Stimulated activated CD8-positive, alpha-beta memory T cell treated with anti-CD3 and anti-CD28 coated beads, Interleukin-12 subunit alpha, Interleukin-12 subunit beta, amount 100 ng/mL, for 24 hours (primary cell): ENCODE data around the gene NTSR1.

ENCODE experiments used
- DNase-seq: peaks from one replicate; pipeline ENCODE4 v3.0.0-alpha.2; 2020; ENCODE audit errors: extremely low read depth

The NTSR1 gene

DNA sequence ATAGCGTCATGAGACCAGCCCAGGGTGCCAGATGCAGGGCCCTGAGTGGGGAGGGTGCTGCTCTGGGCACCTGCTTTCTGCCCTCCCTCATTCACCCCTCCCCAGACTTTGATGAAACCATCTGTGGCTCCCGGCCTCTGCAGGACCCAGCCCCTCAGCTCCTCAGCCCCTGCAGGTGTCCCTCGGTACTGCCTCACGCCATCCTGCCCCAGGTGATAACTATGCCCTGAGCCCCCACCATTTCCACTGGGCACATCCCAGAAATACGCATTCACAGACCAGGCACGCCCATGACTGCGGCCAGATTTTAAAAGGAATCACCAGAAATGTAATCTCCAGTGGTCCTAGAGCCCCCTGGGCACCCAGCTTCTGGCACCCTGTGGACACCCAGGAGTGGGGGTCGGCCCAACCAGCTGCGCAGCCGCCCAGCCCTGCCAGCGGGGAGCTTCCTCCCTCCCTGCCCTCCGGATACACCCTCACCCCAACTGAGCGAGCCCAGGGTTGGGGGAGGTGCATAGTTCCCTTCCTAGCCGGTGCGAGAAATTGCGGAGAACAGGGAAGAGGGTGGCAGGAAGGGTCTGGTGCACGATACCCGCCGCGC is 615 bp upstream of the NTSR1 start:
- DNase-seq: no peak

DNA sequence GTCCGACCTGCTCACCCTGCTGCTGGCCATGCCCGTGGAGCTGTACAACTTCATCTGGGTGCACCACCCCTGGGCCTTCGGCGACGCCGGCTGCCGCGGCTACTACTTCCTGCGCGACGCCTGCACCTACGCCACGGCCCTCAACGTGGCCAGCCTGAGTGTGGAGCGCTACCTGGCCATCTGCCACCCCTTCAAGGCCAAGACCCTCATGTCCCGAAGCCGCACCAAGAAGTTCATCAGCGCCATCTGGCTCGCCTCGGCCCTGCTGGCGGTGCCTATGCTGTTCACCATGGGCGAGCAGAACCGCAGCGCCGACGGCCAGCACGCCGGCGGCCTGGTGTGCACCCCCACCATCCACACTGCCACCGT is 885 bp downstream of the NTSR1 start:
- no peak for DNase-seq

DNA sequence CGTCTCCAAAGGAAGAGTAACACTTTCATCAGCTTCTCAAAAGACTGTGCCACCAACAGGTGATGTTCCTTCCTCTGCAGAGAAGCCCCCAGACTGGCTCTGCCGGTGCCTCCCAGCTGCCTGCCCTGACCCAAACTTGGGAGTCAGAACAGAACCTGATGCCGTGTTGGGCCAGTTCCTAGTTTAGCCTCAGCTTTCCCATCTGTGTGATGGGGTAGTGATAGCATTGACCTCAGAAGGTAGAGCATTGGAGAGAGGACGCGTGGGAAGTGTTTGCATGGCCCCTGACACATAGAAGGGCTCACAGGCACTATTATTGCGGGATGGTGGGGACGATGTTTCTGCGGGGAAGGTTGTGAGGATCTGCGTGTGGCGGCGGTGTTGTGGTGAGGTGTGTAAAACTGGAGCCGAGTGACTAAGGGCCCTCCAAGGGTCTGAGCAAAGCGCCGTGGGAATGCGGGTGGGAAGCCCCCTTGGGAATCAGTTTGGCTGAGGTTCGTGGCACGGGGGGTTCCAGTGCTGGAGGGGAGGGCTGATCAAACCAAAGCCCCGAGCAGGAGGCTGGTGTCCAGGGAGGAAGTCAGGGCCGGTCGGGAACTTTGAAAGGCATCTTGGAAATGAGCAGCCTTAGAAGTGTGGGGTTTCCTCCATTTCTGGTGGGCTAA is 1.7 kb downstream of the NTSR1 start:
- DNase-seq: no peak

DNA sequence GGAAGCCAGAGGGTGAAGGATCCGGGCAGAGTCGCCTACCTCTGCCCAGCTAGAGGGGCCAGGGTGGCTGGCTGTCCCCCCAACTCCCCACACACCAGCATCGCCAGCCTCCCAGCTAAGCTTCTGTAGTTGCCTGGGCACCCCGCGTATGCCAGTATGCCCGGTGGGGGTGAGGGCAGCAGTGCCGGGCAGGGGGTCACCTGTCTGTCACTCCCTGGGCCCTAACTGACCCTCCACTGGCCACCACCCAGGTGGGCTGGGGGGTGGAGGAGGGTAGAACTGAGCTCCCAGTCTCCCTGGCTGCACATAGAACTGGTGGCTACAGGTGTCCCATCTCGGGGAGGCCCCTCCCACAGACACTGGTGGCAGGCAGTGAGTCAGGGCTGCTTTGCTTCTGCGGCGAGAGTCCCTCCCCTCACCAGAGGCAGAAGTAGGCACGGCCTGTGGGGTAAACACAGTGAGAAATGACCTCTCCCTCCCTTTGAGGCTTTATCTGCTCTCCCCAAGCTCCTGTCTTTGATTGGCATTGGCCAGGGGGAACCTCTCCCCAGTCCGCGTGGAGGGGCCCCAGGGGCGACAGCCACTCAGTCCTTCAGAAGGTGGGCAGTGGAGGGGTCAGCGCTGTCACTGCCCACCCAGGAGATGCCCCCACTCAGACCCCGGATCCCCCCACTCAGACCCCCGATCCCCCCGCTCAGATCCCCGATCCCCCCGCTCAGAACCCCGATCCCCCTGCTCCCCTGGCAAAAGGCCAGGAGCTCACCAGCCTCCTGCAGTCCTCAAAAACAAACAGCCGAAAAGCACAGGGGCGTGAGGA is 2.5 kb downstream of the NTSR1 start:
- no peak for DNase-seq

DNA sequence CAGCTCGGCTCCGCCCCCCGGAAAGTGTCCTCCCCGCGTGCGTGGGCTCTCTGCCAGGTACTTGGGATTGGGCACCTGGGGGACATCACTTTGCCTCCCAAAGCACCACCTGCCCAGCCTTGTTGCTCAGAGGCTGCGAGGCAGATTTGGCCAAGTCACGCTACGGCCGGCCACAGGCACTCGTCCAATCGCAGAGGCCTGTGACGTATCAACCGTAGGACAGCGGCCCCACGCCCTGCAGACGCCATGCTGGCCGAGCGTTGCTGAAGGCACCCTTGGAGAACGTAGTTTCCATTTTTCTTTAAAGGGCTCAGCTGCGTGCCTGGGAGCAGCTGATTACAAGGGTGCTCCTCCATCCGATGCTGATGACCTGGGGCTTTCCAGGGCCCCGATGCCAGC is 3.1 kb downstream of the NTSR1 start:
- DNase-seq: no peak

DNA sequence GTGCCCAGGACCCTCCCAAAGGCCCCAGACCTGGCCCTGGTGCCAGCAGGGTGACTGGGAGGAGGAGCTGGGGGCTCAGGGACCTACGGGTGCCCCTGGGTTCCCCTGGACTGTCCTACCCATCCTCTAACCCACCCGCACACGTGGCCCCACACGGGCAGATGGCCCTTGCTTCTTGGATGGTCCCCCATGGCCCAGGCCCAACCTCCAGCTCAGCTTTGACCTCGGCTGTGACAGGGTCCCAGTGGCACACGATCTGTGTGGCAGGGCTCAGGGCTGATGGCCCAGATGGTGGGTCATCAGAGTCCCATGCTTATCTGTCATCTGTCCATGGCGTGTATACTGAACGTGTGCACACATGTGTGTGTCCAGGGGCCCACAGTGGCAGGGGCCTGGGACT is 4.0 kb downstream of the NTSR1 start:
- no peak for DNase-seq

DNA sequence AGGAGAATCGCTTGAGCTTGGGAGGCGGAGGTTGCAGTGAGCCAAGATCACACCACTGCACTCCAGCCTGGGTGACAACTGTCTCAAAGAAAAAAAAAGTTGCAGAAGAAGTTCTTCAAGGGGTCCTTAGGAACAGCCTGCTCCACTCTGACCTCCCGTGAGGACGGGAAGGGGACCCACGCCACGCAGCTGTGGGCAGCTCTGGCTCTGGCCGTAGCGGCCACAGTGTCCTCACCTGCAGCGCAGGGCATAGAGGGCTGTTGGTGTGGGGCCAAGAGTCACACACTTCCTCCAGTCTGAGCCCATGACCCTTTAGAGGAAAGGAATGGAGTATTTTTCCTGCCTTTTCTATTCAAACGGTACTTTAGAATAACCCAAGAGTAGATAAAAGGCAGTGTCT is 5.4 kb downstream of the NTSR1 start:
- DNase-seq: no peak

DNA sequence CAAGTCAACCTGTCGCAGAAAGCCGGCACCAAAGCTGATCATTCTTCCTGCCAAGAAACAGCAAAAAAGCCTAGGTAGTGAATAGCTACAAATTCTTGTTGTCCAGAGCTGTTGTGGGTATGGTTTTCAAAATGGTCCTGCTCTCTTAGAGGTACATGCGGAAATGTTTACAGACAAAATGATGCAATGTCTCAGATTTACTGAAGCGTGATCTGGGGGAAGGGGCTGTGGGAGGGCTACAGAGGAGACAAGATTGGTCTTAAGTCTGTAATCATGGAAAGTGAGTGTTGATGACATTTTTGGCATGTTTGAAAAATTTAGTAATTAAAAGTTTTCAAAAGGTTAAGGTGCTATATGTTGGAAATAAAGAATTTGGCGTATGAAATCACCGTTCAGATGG is 6.2 kb downstream of the NTSR1 start:
- DNase-seq: no peak

DNA sequence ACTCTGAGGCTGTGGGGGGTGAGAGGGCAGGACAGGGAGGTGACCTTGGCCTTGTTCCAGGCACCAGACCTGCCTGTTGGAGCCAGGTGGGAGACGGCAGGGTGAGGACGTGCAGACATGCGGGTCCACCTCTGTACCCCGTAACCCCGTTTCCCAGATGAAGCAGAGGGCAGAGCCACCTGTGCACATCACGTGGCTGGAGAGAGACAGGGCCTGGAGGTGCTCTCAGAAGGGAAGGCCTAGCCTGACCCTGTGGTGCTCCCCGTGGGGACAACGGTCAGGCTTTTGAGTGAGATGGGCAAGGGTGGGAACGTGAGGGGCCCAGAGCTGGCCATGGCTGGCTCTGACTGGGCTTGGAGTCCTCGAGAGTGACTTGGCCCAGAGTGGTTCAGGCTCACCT is 6.6 kb downstream of the NTSR1 start:
- no peak for DNase-seq

DNA sequence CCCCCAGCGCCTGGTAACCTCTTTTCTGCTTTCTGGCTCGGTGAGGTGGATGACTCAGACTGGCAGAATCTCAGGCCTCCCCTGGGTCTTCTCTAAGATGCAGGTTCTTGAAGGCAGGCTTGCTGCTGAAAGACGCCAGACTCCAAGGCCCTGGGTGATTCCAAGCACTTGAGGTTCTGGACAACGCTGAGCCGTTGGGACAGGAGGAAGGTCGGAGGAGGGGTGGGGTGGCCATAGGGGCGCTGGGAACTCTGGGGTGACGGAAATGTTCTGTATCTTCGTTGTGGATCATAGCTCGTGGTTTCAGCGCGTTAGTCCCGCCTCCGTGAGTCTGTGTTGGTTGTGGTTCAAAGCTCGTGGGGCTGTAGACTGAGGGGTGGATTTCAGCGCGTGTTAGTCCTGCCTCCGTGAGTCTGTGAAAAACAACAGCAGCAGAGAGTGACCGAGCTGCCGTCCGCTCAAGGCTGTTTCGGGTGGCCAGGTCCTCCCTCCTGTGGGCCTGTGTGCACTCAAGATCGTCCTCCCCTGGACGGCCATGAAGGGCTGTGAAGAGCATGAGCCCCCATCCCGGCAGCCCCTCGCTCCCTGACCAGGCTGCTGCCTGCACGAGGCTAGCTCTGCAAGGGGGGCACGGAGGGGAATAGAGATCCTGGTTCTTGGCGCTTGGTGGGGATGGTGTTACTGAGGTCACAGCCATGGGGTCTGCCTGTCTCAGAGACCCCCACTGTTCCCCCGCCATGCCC is 7.7 kb downstream of the NTSR1 start:
- no peak for DNase-seq

DNA sequence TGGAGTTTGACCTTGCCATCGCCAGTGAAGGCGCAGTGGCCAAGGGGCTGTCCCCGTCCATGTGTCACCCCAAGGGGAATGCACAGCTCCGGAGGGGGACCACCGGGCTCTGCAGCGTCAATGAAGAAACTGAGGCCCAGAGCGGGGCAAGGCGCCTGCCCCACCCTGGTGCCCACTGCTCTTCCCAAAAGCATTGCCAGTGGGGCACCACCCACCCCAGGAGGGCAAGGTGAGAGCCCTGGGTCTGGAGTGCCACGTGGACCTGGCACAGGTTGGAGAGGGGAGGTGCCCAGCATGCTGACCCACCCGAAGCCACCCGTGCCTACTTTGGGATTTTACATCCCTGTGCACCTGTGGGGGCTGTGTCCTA is 8.3 kb downstream of the NTSR1 start:
- no peak for DNase-seq

DNA sequence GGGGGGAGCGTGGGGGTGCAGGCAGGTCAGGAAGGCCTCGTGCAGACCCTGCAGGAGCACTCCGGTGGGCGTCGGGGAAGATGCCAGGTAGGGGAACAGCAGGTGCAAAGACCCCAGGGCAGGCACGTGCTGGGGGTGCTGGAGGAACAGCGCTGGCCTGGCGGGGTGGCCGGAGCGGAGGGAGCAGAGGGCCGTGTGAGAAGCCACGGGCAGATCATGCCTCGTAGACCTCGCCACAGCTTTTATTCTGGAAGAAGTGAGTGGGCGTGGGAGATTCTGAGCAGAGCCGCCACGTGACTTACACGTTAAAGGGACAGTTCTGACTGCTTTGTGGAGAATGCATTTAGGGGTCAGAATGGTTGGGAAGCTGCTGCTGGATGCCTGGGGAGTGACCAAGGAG is 9.3 kb downstream of the NTSR1 start:
- no peak for DNase-seq

DNA sequence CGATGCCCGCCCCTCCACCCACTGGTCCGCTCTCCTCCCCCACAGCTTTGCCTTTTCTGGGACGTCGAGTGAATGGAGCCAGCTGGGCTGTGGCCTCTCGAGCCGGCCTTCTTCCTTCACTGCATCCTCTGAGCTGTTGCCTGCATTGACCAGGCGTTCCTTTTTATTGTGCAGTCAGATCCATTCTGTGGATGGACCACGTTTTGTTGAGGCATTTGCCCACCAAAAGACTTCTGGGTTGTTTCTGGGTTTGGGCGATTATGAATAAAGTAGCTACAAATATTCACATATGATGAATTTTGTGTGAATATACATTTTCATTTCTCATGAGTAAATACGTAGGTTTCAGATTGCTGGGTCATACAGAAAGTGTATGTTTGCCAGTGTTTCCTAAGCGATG is 9.9 kb downstream of the NTSR1 start:
- no peak for DNase-seq

DNA sequence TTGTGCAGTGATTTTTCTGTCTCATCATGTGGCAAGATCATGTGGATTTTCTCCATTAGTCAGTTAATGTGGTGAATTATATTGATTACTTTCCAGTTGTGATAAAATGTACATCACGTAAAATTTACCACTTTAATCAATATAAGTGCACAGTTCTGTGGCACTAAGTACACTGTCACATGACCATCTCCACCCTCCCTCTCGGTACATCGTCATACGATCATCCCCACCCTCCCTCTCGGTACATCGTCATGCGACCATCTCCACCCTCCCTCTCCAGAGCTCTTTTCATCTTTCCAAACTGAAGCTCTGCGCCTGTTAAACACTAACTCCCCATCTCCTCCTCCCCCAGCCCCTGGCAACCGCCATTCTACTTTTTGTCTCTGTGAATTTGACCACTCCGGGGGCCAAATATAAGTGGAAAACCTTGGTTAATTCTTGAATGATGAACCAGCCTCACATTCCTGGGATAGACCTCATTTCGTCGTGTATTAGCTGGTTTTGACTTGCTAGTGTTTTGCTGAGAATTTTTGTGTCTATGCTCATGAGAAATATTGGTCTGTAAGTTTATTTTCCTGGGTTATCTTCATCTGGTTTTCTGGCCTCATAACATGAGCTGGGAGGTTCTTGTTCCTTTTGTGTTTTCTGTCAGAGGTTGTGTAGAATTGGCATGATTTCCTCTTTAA is 10.8 kb downstream of the NTSR1 start:
- DNase-seq: no peak

DNA sequence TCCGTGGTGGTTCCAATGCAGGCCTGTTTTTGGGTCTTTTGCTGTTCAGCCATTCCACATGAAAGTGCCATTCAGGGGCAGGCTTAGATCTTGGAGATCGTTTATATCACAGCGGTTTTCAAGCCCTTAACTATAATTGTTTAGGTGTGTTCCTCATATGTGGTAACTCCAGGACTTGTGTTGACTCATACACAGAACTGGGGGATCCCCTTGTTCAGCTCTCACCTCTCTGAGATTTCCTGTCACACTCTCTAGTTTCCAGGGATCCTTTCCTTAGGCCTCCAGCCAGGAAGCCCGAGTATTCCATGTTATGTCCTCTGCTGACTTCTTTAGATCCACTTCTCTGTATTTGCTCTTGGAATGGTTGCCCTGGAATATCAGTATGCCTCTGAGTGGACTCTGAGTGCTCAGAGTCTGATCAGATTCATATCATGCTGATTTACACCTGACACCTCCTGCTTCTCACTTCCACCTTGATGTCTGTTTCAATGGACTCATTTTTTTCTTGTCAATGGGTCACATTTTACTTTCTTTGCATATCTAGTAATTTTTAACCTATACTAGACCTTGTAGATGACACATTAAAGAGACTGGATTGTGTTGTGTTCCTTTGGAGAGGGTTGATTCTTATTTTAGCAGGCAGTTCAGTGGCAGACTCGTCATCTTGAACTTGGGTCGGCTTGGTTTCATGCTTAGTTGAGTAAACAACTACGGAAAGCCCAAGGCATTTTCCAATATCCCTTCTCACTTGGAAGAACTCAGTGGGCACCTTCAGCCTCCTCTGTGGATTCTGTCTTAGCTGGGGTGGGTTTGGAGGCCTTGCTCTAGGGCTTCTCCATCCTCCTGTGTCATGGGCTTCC is 13.1 kb downstream of the NTSR1 start:
- DNase-seq: no peak

DNA sequence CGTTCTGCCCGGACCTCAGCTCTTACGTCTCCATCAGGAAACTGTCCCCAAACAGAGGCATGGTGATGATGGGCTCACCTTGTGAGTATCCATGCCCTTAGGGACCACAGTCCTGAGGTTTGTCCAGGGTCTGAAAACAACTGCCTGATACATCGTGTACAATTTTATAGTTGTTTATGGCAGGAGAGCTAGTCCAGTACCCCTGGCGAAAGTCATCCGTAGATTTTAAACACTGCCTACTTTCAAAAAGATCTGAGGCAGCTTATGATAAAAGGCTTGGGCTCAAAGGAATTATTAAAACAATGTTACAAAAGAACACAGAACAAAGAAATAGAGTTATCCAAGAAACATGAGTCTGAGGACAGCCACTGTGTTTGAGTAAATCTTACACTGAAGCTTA is 14.0 kb downstream of the NTSR1 start:
- DNase-seq: no peak

DNA sequence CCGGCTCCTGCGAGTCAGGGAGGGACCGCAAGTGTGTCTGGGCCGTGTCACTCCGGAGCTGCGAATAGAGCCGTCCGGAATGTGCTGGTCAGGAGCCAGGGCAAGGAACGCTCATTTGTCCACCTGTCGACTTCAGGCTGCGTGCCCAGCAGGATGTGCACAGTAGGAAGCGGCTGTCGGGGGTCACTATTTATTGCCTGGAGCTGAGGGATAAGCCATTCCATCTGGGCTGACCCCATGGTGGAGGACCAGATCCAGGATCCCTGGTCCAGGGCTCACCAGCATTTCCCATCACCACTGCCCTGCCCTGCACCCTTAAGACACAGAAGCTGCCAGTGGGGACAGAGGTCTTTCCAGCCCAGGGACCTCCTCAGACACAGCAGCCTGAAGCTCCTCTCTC is 14.7 kb downstream of the NTSR1 start:
- no peak for DNase-seq

DNA sequence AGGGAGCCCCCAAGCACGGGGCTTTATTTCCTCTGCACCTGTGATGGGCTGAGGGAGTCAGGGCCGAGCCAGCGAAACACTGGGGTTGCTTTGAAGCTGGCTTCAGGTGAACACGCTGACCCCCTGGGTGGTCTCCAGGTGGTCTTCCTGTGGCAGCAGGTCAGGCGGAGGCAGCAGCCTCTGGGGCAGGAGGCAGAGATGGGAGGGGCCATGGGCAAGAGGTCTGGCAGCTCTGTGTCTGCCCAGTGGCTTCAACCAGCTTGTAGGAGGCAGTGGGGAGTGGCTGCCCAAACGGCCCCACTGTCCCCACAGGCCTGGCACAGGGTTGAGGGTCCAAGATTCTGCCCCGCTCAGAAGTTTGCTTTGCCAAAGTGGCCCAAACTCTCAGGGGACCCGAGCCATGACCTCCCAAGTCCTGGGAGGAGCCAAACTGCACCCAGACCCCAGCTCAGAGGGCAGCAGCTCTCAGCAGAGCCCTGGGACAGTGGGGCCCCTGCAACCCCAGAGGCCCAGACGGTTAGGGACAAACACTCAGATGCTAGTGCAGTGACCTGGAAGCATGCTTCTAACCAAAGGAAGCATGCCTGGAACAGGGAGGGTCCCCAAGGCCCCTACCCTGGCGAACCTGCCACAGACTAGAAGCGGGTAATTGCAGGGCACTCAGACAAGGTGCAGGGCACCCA is 15.3 kb downstream of the NTSR1 start:
- no peak for DNase-seq

DNA sequence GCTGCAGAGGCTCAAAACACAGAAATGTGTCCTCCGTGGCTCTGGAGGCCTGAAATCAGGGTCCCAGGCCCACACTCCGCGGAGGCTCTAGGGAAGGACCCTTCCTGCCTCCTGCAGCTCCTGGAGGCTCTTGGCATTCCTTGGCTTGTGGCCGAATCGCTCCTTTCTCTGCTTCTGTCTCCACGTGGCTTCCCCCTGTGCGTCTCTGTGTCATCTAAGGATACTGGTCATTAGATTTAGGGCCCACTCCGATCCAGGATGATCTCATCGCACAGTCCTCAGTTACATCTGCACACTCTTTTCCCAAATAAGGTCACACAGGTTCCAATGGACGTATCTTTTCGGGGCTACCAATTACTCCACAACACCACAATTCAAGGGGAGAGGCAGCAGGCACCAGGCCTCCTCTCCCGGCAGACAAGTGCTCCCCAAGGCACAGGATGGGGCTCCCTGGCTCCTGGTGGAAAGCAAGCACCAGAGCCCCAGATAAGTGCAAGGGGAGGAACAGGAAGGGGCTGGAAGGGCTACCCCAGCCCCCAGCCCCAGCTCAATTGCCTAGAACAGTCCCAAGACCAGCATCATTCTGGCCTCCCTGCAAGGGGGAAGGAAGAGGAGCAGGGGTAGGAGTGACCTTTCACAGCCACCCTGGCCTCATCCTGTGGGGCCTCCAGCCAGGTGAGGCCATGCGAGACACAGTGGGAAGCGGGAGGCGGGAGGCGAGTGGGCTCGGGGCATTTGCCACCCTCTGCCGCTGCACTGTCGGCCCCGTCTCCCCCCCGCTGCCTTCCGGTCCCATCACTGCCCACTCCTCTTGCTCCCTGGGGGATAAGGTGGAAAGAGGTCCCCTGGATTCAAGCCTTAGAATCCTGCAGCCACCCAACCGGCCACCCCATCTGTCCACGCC is 16.3 kb downstream of the NTSR1 start:
- DNase-seq: no peak
